SJSA1 (cell line): Measurements from ENCODE around the gene ITPR1. TPM values are rescaled to one million over a fixed set of nuclear protein-coding genes. Genes with fewer than 3 reads are reported as not detected.

Experiments
- DNase-seq, 2 experiments: peaks; one replicate each; pipeline ENCODE4 v3.0.0-alpha.2; 2015 to 2020; ENCODE audit warnings: low spot score in 2 of 2, low read depth in 1 of 2
- H3K27ac ChIP-seq: fragments of 250-450 bp; sonication (Bioruptor Pico); 2 replicates; pipeline ENCODE4 v1.5.1; 2020; ENCODE audit warnings: mild to moderate bottlenecking, moderate library complexity
- H3K27me3 ChIP-seq: fragments of 250-450 bp; sonication (Bioruptor Pico); replicated peaks from 2 replicates; pipeline ENCODE4 v1.5.1; 2020; ENCODE audit warnings: mild to moderate bottlenecking, moderate library complexity
- H3K36me3 ChIP-seq: fragments of 250-450 bp; sonication (Bioruptor Pico); 2 replicates; pipeline ENCODE4 v1.5.1; 2020; ENCODE audit warnings: mild to moderate bottlenecking
- H3K4me1 ChIP-seq: fragments of 250-450 bp; sonication (Bioruptor Pico); replicated peaks from 2 replicates; pipeline ENCODE4 v1.6.1; 2021; ENCODE audit warnings: mild to moderate bottlenecking
- H3K4me3 ChIP-seq: fragments of 250-450 bp; sonication (Bioruptor Pico); 2 replicates; pipeline ENCODE4 v1.5.1; 2020; ENCODE audit warnings: mild to moderate bottlenecking
- H3K9me3 ChIP-seq: fragments of 250-450 bp; sonication (Bioruptor Pico); replicated peaks from 2 replicates; pipeline ENCODE4 v1.5.1; 2020; ENCODE audit warnings: mild to moderate bottlenecking
- total RNA-seq: library from RNA; depleted of rRNA; stranded (reverse); fragments of >200 nt; shearing (Covaris generic); gene quantifications from 2 replicates; pipeline ENCODE4 v1.2.3, GENCODE V29; 2014

Gene ITPR1
- total RNA-seq, 1 experiment from 2014 or later = 9.7 TPM

- no peak overlapping the region for H3K4me3 ChIP-seq
- no peak for DNase-seq
Measured at GRCh38 chr3:4801892-4802291, 308.7 kb downstream of the ITPR1 start.

GRCh38 chr3:4802903-4803302, 309.8 kb downstream of the ITPR1 start:
- no peaks in the 10 kb centered on the region for H3K27me3 ChIP-seq
- no peak overlapping the region for H3K27ac ChIP-seq
- H3K9me3 ChIP-seq = no peaks in the 10 kb centered on the region
- 0 out of 2 replicates have a peak, but pooled peaks cover 3% of the 10 kb centered on the region for H3K4me1 ChIP-seq
- no peaks in the 10 kb centered on the region for H3K36me3 ChIP-seq
- no peak for DNase-seq
- no peak overlapping the region for H3K4me3 ChIP-seq

More at GRCh38 chr3:4801892-4802291, 308.7 kb downstream of the ITPR1 start:
- no peaks in the 10 kb centered on the region for H3K36me3 ChIP-seq
- H3K27me3 ChIP-seq = no peaks in the 10 kb centered on the region
- H3K4me1 ChIP-seq = 0 out of 2 replicates have a peak, but pooled peaks cover 3% of the 10 kb centered on the region
- no peak overlapping the region for H3K27ac ChIP-seq
- H3K9me3 ChIP-seq = no peaks in the 10 kb centered on the region

GRCh38 chr3:4804161-4805058, 311.3 kb downstream of the ITPR1 start:
- Histone ChIP-seq H3K27me3 (no peaks in the 10 kb centered on the region), H3K27ac (no peak overlapping the region), H3K36me3 (no peaks in the 10 kb centered on the region)

GRCh38 chr3:4805662-4806061, 312.5 kb downstream of the ITPR1 start:
- no peak for DNase-seq
- no peaks in the 10 kb centered on the region for H3K27me3 ChIP-seq
- no peaks in the 10 kb centered on the region for H3K9me3 ChIP-seq
- no peak overlapping the region for H3K27ac ChIP-seq
- 0 out of 2 replicates have a peak, but pooled peaks cover 3% of the 10 kb centered on the region for H3K4me1 ChIP-seq
- no peak overlapping the region for H3K4me3 ChIP-seq
- H3K36me3 ChIP-seq = no peaks in the 10 kb centered on the region

More at GRCh38 chr3:4804161-4805058, 311.3 kb downstream of the ITPR1 start:
- Histone ChIP-seq H3K9me3 (no peaks in the 10 kb centered on the region), H3K4me3 (no peak overlapping the region), H3K4me1 (0 out of 2 replicates have a peak, but pooled peaks cover 3% of the 10 kb centered on the region)
- DNase-seq = no peak

GRCh38 chr3:4806535-4807108, 313.5 kb downstream of the ITPR1 start:
- no peaks in the 10 kb centered on the region for H3K36me3 ChIP-seq
- H3K4me1 ChIP-seq = 0 out of 2 replicates have a peak, but pooled peaks cover 3% of the 10 kb centered on the region
- no peak overlapping the region for H3K27ac ChIP-seq
- no peaks in the 10 kb centered on the region for H3K27me3 ChIP-seq
- DNase-seq = no peak
- no peak overlapping the region for H3K4me3 ChIP-seq
- H3K9me3 ChIP-seq = no peaks in the 10 kb centered on the region

- Histone ChIP-seq H3K36me3 (no peaks in the 10 kb centered on the region), H3K4me3 (no peak overlapping the region), H3K9me3 (no peaks in the 10 kb centered on the region), H3K4me1 (0 out of 2 replicates have a peak, but pooled peaks cover 3% of the 10 kb centered on the region), H3K27ac (no peak overlapping the region), H3K27me3 (no peaks in the 10 kb centered on the region)
- no peak for DNase-seq
Measured at GRCh38 chr3:4807381-4808280, 314.5 kb downstream of the ITPR1 start.

- H3K36me3 ChIP-seq = no peaks in the 10 kb centered on the region
- H3K27me3 ChIP-seq = no peaks in the 10 kb centered on the region
- no peak for DNase-seq
- H3K4me3 ChIP-seq = no peak overlapping the region
- H3K9me3 ChIP-seq = no peaks in the 10 kb centered on the region
- H3K4me1 ChIP-seq = no peaks in the 10 kb centered on the region
- H3K27ac ChIP-seq = no peak overlapping the region
Measured at GRCh38 chr3:4808637-4809036, 315.5 kb downstream of the ITPR1 start.

- H3K4me1 ChIP-seq = no peaks in the 10 kb centered on the region
- DNase-seq = no peak
- no peaks in the 10 kb centered on the region for H3K36me3 ChIP-seq
- H3K27me3 ChIP-seq = no peaks in the 10 kb centered on the region
- H3K9me3 ChIP-seq = no peaks in the 10 kb centered on the region
- no peak overlapping the region for H3K27ac ChIP-seq
- H3K4me3 ChIP-seq = no peak overlapping the region
Measured at GRCh38 chr3:4809922-4810321, 316.8 kb downstream of the ITPR1 start.

GRCh38 chr3:4812591-4812990, 319.4 kb downstream of the ITPR1 start:
- Histone ChIP-seq H3K4me1 (no peaks in the 10 kb centered on the region), H3K27ac (no peak overlapping the region), H3K9me3 (no peaks in the 10 kb centered on the region), H3K36me3 (no peaks in the 10 kb centered on the region), H3K27me3 (no peaks in the 10 kb centered on the region), H3K4me3 (no peak overlapping the region)
- DNase-seq = no peak

GRCh38 chr3:4813909-4814304, 320.8 kb downstream of the ITPR1 start:
- H3K27ac ChIP-seq = no peak overlapping the region
- no peaks in the 10 kb centered on the region for H3K36me3 ChIP-seq
- H3K27me3 ChIP-seq = no peaks in the 10 kb centered on the region
- no peak for DNase-seq
- H3K4me1 ChIP-seq = no peaks in the 10 kb centered on the region
- H3K4me3 ChIP-seq = no peak overlapping the region
- no peaks in the 10 kb centered on the region for H3K9me3 ChIP-seq

GRCh38 chr3:4814305-4814903, 321.3 kb downstream of the ITPR1 start:
- H3K27me3 ChIP-seq = no peaks in the 10 kb centered on the region
- no peak overlapping the region for H3K4me3 ChIP-seq
- H3K27ac ChIP-seq = no peak overlapping the region
- H3K4me1 ChIP-seq = no peaks in the 10 kb centered on the region
- DNase-seq = no peak
- H3K36me3 ChIP-seq = no peaks in the 10 kb centered on the region
- no peaks in the 10 kb centered on the region for H3K9me3 ChIP-seq

GRCh38 chr3:4814904-4815574, 321.9 kb downstream of the ITPR1 start:
- no peak for DNase-seq
- Histone ChIP-seq H3K4me3 (no peak overlapping the region), H3K4me1 (no peaks in the 10 kb centered on the region), H3K27ac (no peak overlapping the region), H3K36me3 (no peaks in the 10 kb centered on the region), H3K9me3 (no peaks in the 10 kb centered on the region), H3K27me3 (no peaks in the 10 kb centered on the region)

- Histone ChIP-seq H3K9me3 (no peaks in the 10 kb centered on the region), H3K4me3 (no peak overlapping the region), H3K27me3 (no peaks in the 10 kb centered on the region), H3K27ac (no peak overlapping the region), H3K36me3 (no peaks in the 10 kb centered on the region), H3K4me1 (no peaks in the 10 kb centered on the region)
- DNase-seq = no peak
Measured at GRCh38 chr3:4816306-4816705, 323.2 kb downstream of the ITPR1 start.
